GM21529 (cell line): ENCODE results near the gene NAE1.
A peak's percentile ranks its signal among the peaks of the same experiment; 100 is the strongest.
"Not testable (repeated sequence)": the region's sequence is repeated elsewhere in the genome, so short reads cannot be mapped to it uniquely, and the experiment has no call there.

Source experiments
- ATAC-seq: cut with Tn5 transposase; IDR thresholded peaks from one replicate; pipeline ENCODE4 v1.9.1; 2021; ENCODE audit not compliant: unreplicated experiment

The NAE1 gene

DNA sequence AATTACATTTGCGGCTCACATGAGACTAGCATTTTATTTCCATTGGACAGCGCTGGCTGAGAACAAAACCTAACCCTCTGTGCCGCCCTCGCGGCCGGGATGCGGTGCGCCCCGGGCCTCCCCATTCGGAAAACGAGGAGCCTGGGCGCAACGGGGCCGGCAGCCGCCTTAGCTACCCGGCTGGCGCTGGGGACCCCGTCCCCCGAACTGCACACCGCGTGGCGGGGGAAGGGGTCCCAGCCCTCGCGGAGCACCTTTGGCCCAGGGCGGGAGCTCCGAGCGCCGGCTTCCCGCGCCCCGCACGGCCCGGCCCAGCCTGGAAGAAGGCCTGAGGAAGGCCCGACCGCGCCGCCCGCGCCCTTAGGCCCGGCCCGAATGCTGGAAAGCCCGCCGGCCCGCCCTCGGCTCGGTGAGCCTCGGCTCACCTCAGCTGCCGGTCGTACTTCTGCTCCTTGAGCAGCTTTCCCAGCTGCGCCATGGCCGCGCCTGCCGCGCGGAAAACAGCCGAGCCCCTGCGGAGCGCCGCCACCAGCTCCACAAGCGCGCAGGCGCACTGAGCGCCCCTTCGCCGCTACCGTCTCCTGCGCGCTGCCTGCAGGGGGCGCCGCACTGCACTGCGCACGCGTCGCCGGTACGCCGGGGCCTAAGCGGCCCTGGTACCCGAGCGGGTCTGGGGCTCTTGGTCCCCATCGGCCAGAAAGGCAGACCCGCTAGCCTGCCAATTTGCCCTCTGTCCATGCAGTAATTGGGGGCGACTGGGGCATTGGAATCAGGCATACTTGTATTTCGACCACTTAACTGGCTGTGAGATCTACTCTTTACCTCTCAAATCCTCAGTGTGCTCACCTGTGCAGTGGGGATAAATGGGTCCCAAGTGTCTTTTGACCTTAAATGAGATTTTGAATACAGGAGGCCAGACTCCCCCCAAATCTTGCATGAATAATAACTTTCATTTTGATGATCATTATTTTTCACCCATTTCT, at the start of gene NAE1:
TSS of gene NAE1 (minus strand) at position 555 of the 983 bp plus-strand sequence. CDS start at position 478, 77 bp downstream.
- ATAC-seq = peak; percentile 89

DNA sequence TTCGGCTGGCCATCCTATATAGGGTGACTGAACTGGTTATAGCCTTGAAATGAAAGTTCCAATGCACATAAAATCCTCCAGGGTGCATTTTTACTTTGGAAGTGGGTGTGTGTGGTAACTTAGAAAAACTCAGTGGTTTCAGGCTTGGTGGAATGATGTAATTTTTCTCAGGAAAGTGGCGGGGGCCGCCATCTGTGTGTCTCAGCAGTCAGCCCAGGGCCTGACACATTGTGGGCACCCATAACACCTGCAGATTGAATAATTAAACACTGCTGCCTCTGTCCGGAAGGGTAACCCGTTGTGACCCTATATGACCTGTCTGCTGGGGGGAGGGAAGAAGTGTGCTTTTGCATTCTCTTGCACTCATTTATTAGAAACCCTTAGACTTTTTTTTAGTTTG, 47.3 kb upstream of the NAE1 start:
- no peak for ATAC-seq

DNA sequence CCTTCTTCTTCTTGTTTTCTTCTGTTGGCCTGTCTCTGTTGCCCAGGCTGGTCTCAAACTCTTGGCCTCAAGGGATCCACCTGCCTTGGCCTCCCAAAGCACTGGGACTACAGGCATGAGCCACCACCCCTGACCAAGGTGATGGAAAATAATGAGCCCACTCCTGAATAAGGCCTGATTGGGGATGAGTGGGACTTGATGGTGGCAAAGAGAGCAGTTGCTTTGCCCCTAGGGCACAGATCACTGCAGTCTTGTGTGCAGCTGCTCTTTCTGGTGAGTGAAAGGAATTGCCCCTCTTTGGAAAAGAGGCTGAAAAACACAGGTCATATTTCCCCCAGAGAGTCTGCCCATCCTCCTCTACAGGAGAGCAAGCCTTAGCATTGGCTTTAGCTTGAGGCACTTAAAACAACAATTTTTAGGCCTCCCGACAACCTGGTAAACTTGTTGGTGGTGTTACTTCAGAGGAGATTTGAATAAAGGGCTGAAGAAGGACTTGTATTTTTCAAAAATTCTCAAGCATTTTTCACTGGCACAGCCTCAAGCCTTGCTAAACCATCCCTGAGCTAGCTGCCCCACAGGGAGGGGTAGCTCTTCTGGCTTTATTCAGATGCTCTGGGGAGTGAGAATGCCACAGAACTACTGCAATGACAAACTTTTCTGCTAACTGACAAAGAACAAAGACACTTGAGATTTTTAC, 43.5 kb upstream of the NAE1 start:
- no peak for ATAC-seq

DNA sequence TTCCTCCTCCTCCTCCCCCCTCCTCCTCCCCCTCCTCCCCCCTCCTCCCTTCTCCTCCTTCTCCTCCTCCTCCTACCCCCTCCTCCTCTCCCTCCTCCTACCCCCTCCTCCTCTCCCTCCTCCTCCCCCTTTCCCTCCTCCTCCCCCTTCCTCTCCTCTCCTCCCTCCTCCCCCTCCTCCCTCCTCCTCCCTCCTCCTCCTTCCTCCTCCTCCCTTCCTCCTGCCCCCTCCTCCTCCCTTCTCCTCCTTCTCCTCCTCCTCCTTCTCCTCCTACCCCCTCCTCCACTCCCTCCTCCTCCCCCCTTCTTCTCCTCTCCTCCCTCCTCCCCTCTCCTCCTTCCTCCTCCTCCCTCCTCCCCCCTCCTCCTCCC, 42.9 kb upstream of the NAE1 start:
- ATAC-seq = no peak

DNA sequence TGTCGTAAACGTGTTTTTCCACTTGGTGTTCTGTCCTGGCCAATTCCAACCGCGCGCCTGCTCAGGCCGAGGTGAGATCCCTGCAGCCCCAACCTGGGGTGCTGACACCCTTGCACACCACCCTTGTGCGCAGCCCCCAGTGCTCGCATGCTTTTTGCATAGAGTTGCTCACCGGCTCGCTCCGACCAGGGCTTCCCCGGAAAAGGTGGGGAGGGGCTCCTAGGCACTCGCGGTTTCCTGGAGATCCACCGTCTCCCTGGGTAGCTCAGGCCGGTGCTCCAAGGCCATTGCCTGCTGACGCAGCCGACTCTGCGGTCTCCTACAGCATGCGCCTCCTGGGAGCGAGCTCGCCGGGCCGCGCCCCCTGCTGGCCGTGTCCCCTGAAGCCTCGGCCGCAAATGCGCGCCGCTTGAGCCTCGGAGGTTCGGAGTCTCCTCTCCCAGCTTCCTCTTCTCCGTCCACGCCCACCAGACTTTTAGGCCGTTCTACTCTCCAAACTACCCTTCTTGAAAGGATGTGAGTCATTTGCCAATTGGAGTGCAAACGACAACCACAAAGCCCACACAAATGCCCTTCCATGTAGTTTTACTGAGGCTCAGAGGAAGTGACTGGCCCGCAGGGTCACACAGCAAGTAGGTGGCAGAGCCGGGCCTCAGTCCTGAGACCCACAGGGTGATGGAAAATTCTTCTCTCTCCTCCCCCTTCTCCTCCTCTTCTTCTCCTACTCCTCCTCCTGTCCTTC, 42.3 kb upstream of the NAE1 start:
- peak; percentile 78 for ATAC-seq

DNA sequence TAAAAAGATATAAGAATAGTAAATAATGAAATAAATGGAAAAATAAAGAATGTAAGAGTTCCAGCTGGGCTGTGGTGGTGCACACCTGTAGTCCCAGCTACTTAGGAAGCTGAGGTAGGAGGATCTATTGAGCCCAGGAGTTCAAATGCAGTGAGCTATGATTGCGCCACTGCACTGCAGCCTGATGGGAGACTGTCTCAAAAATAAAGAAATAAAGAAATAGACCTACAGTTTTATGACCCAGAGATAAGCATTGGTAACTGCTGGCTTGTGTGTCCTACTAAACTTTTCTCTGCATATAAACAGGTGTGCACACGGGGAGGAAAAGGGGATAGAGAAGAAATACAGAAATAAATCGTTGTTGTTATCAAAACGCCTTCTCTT, 41.8 kb upstream of the NAE1 start:
- no peak for ATAC-seq

DNA sequence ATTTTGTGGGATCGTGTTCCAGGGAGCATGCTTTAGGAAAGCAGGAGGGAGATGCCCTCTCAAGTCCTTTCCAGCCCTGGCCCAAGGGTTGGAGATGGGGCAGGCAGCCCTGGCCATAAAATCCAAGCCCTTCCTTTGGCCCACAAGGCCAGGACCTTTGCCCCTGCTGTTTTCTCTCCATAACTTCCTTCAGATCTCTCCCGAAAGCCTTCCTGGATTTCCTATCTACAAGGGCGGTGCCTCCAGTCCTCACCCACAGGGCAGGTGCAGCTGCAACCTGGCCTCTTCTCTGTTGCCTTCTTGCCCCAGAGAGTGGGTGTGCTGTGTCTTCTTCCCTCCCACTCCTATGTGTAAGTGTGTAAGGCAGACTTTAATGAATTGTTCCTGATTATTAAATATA, 41.1 kb upstream of the NAE1 start:
- no peak for ATAC-seq

DNA sequence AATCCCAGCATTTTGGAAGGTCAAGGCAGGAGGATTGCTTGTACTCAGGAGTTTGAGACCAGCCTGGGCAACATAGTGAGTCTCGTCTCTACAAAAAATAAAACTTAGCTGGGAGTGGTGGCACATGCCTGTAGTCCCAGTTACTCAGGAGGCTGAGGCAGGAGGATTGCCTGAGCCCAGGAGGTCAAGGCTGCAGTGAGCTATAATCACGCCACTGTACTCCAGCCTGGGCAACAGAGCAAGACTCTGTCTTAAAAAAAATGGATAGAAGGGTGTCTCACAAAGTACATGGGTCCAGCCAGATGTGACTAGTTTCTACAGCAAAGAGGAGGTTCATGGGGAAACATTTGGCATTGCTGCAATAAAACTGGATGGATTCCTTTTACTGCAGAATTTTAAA, 40.6 kb upstream of the NAE1 start:
- not testable (repeated sequence) for ATAC-seq

DNA sequence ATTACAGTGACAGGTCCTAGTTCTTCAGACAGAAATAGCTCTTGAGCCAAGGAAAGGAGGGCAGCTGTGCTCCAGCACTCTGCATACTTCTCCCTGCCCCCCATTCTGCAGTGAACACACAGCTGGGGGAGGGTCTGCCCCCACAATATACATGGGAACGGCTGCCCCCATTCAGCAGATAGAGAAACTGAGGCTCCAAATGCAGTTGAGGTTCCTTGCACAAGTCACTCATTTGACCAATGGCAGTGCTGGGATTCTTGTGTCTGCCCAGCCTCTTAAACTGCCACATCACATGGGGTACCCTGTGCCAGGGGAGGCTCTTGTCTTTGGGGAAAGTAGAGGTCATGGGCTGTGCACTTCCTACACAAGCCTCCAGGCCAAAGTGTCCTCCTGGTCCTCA, 38.6 kb upstream of the NAE1 start:
- ATAC-seq = no peak

DNA sequence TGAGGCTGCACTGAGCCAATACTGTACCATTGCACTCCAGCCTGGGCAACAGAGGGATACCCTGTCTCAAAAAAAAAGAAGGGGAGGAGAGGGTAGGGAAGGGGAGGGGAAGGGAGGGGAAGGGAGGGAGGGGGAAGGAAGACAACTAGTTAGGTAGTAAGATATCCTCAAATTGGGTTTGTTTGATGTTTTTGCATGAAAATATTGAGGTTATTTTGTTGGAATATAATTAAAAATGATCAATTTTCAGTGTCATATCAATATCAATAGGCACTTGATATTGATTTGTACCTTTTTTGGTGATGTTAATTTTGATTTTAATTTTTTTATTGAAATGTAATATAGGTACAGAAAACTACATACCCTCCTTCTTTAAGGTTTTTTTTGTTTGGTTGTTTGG, 32.9 kb upstream of the NAE1 start:
- ATAC-seq = no peak

DNA sequence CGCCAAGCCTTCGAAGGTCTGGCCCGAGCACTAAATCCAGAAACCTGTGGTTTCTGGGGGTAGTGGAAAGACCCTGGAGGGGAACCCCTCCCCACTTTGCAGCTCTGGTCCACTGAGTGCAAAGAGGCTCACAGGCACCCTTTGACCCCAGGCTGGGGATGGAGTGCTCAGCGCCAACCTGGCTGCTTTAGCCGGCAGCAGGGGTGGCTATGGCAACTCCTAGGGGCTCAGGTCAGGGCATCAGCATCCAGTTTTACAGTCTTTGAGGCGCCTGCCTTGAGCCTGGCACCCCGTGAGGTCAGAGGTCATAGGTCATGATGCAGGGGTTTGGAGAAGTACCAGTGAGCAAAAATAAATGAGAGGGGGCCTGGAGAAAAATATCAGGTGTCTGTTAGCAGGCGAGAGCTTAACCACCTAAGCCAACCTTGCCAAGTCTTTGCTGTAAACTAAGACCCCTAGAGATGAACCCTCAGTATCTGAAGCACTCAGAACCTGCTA, 31.3 kb upstream of the NAE1 start:
- ATAC-seq = no peak

DNA sequence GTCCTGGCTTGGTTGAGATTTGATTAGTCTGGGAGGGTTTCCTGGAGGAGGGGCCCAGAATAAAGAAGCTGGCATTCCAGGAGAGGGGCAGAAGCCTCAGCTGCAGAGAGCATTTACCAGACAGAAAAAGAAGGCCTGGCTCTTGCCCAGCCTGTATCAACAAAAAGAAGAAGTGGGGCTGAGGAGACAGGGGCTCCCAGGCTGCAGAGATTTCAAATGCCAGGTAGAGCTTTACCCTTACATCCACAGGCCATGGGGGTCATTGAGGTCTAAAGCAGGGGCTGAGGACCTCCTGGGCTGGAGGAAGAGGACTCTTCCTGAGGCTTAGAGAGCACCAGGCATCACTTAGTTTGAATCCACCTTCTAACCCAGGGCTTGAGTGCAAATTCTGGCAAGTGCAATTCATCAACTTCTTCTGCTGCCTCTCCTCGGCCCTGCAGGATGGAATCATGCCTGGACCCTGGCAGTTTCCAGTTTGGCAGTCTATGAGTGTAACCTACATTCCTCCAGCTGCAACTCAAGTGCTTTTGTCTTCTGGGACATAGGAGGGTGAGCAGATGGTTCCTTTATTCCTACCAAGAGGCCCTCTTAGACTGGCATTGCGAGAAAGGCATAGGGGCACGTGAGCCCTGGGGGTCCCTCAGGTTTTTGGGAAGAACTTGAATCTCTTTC, 28.8 kb upstream of the NAE1 start:
- ATAC-seq = no peak

DNA sequence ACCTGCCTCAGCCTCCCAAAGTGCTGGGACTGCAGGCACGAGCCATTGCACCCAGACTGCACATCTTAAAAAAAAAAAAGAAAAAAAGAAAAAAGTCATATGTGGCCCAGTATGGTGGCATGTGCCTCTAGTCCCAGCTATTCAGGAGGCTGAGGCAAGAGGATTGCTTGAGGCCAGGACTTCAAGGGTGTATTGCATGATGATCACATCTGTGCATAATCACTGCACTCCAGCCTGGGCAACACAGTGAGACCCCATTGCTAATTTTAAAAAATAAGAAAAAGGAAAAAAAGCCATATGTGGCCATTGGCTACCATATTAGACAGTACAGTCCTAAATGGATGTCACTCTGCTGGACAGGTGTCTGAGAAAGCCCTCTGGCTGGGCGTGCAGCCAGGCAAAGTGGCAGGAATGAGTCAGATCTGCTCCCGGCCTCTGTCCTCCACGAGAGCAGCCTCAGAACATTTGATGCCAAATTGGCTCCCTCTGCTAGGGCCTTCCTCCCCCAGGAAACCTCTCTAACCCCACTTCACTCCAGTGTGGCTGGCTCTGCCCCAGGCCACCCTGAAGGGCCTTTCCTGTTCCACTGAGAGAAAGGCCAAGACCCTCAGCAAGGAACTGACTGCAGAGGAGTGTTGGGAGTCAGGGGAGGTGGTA, 28.1 kb upstream of the NAE1 start:
- peak; percentile 69 for ATAC-seq

DNA sequence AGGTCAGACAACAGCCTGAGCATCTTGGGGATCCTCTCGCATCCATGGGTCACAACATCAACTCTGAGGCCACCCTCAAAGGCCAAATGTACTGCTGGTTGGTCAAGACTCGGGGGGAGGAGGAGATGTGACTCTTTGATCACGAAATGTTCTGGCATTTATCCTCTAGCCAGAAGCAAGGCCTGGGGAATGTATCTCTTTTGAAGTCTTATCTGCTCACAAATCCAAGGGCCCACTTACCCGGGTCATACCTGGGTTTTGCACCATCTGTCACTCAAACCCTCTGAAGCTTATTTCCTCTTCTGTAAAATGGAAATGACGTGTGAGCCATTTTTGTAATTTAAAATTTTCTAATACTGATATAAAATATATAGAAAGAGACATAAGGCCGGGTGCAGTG, 26.7 kb upstream of the NAE1 start:
- no peak for ATAC-seq

DNA sequence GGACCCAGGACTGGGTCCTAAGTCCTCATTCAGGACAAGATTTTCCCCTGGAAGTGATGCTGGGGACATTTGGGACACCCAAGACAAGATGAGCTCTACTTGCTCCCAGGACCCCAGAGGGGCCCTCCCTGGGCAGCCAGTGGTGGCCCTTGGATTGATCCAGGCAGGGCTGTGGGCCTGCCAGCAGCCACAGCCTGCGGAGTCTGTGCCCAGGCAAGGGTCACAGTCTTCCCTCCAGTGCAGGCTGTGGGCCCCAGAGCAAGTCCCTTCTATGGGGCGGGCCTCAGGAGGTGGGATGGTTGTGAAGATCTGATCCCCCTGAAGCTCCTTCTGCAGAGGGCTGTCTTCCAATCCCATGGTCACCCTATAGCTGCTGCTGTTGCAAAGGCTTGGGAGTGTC, 26.0 kb upstream of the NAE1 start:
- no peak for ATAC-seq

DNA sequence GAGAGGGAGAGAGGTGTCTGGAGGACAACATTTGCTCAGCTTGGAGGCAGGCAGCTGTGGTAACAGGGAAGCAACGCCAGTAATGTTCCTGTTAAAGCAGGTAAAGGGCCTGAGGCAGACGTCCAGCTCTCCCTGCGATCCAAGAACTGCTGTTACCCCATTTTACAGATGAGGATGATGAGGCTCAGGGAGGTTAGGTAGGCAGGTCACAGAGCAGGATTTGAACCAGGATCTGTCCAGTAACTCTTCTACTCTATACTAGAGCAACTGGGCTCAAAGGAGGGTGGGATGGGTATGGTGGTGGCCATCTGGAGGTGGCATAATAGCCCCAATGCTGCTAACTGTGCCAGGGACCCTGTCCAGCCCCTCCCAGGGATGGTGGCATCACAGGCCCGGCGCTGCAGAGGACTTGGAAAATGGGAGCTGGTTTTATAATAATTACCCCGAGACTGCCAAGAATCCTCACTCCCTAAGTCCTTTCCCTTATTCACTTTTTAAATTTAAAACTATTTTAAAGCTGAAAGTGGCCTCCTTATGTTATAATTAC, 25.5 kb upstream of the NAE1 start:
- no peak for ATAC-seq

DNA sequence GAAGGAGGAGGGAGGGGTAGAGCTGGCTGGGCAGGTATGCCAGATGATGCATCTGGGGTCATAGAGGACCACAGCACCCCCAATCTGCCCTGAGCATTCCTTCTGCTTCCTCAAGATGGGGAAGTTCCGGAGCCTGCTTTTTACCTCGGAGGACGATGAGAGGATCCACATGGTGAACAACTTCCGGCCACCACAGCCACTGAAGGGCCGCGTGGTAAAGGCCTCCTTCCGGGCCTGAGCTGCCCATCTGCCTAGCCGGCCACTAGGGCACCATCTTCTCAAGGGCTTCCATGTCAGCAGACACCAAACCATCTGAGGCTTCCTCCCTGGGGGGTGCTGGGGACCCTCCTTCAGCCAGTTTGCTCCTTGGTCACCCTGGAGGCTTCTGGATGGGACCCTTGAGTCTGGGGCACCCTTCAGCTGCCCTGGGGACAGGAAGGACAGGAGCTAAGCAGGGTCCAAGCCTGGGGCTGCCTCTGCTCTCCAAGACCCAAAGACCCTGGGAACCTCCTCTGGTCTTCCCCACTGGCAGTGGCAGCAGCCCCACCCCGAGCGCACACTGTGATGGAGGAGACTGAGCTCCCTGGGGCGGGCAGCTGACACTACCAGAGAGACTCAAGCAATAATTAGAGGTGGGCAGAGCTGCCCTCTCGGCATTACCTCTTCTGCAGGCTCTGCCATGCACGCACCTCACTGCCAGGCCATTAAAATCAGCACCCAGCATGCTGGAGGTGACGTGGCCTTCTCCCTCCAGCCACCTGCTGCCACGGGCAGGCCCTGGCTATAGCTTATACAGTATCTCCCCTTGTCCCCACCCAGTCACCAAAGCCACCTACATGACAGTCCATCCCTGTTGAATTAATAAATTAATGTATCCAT, 22.7 kb upstream of the NAE1 start:
- ATAC-seq = no peak

DNA sequence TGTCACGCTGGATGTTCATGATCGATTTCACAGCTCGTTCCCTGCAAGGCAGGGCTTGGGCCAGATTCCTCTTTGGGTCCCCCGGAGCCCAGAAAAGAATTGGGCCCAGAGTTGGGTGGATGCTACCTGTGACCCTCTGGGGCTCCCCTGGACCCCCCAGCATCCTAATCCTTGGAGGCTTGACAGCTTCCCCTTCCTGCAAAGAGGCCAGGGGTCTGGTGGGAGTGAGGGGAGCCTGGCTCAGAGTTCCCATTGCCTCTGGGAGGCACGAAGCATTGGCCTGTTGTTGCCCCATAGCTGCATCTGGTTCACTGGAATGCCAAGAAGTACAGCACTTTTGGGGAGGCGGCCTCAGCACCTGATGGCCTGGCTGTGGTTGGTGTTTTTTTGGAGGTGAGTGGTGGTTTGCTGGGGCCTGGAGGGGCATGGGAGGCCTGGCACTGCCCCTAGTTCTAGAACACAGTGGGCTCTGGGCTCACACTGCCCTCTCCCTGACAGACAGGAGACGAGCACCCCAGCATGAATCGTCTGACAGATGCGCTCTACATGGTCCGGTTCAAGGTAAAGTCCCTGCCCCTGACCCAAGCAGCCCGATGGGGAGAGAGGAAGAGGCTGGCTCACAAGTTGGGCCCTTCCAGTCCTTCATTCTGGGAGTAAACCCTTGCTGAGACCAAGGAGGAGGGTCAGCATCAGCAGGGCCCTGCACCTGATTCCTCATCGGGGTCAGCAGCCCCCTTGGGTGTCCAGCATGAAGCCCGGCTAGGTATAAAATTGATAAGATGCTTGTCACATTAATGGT, 20.6 kb upstream of the NAE1 start:
- ATAC-seq = no peak
